G401 (cell line): ENCODE data around the gene MCRIP1. TPM values are rescaled to one million over a fixed set of nuclear protein-coding genes. Genes with fewer than 3 reads are reported as not detected.
"Not testable (repeated sequence)": the region's sequence is repeated elsewhere in the genome, so short reads cannot be mapped to it uniquely, and the experiment has no call there.

Source experiments
- DNase-seq: peaks from one replicate; pipeline ENCODE4 v3.0.0-alpha.2; 2015; ENCODE audit warnings: low spot score
- in situ Hi-C: cut with HindIII; loops from 2 replicates; pipeline ENCODE4 v1.10.0; 2016; ENCODE audit warnings: low sequenced_read_pairs, mixed read lengths
- total RNA-seq: library from RNA; depleted of rRNA; stranded (reverse); fragments of >200 nt; shearing (Covaris generic); gene quantifications from 2 replicates; pipeline ENCODE4 v1.2.3, GENCODE V29; 2014

Gene MCRIP1
- total RNA-seq, 1 experiment from 2014 or later = 133 TPM

DNA sequence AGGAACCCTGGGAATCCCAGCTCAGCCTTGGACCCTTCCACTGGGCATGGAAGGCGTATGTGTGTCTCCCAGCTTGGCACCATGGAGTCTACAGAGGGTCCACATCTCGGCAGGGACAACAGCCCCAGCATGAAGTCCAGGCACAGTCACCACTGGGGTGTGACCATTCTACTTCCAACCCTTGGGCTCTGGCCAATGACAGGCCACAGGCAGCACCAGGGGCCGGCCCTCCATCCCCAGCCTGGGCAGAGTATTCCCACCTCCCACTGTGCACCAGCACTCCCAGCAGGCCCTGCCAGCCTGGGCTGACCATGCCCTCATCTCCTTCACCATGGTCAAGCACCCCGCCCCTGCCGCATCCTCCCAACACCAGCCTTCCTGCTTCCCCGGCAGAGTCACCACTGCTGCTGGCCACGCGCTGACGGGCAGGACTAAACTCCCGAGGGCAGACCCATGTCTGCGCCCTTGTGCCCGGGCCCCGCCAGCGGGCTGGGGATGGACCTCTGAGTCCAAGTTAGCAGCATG lies 11.3 kb upstream of the MCRIP1 start:
- DNase-seq = no peak
- in situ Hi-C loops = no loop called here

DNA sequence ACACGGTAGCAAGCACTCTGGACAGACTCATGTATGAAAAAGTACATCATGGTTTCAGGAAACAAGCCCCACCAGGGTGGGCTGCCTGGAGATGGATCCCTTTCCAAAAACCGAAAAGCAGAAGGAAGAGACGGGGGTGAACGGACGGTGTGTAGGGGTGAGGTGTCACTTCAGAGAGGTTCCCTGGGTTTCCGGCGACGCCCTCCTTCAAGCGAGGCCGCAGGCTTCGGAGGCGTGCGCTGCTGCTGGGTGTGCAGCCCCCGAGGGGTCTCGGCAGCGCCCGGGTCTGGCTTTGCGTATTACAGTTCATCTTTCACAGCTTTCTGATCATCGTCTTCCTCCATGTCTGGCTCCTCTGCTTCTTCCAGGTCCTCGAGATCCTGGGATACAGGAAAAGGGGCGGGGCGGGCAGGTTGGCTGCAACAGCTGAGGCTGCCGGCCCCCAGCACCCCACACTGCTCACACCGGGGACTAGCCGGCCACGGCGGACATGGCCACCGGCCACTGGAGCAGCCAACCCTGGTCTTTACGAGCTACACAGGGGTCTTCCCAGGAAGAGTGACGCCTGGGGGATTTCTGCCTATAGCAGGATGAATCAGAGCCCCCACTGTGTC lies 10.7 kb upstream of the MCRIP1 start:
- DNase-seq = no peak
- in situ Hi-C loops = no loop called here

DNA sequence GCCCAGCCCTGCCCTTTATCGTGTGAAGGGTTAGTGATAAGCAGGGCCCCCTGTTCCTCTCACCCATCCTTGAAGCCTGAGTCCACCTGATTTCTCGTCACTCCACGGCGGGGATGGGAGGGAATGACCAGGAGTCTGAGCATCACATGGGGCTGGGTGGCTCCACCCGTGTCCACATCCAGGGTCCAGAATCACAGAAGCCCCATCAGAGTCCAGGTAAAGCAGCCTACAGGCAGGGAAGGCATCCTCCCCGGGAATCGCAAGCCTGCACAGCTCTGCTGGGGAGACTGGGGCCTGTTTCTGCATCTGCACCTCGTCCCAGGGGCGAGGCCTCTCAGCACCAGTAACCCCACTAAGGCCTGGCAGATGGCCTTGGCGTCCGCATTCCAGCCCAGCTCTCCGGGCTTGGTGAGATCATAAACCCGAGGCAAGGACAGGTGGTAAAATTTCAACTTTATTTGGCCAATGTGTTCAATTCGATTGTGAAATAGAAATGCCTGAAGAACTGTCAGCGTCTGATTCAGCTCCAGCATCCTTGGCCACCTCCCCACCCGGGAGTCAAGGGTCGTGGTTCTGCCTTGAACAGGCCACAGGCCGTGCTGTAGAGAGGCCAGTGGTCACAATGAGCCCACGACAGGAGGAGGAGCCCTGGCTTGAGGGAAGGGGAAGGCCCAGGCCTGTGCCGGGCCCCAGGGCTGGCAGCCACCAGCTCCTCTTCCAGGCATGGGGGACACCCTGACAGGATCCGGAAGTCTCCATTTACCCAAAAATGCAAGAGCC lies 9.8 kb upstream of the MCRIP1 start:
- in situ Hi-C loops = no loop called here
- no peak for DNase-seq

DNA sequence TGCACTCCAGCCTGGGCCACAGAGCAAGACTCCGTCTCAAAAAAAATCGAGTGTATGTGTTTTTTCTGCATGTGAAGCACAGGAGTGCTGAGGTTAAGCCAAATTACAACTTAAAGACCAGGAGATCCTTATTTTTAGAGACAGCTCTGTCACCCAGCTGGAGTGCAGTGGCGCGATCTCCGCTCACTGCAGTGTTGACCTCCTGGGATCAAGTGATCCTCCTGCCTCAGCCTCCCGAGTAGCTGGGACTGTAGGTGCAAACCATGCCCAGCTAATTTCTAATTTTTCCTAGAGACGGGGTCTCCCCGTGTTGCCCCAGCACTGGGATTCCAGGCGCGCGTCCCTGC lies 9.3 kb upstream of the MCRIP1 start:
- in situ Hi-C loops = no loop called here
- DNase-seq = no peak

DNA sequence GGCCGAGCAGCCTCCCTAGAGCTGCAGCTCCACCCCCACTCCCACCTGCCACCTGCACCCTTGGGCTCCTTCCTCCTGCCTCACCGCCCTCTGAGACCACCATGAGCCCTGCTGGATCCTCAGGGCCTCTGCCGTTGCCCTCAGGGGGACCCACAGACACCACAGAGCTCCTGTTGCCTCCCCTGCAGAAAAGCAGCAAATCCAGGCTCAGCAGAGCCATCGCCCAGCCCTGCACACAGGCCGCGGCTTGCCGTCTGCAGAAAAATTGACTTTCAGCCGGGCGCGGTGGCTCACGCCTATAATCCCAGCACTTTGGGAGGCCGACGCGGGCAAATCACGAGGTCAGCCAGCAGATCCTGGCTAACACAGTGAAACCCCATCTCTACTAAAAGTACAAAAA lies 8.8 kb upstream of the MCRIP1 start:
- no peak for DNase-seq
- in situ Hi-C loops = no loop called here

DNA sequence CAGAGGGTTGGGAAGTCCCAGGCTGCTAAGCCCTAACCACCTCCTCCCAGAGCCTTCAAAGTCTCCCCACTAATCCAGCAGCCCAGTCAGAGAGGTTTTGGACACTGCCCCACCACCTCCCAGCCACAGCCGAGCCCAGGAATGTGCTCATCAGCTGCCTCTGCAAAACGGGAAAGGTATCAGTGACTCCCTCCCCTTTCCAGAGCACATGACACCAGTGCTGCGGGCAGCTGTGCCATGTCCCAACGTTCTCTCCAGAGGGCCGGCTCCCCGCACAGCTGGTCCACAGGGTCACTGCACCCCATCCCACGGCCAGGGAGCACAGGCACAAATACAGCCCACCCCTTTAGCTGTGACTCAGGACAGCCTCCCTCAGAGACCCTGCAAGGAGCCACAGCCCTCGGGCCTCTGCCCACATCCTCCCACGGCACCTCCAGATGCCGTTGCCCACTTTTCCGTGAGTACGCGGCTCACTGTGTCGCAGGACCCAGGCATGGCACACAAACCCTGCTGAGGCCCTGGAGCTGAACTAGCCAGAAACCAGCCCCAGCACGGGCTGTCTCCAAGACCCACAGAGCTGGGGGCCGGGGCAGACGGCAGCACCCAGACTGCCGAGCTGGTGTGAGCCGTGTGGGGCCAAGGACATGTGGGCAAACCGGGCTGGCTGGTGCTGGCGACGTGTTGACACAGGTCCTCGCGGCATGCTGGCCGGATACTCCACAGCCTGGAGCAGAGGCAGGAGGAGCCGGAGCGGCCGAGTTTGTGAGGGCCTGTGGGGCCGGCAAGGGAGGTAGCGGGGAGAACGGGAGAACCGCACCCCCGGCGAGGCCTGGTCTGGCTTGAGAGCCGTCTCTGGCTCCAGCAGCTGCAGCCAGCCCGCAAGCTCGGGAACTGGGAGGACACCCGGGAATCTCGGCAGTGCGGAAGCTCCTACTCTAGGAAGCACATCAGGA lies 8.0 kb upstream of the MCRIP1 start:
- DNase-seq = no peak
- in situ Hi-C loops = no loop called here

DNA sequence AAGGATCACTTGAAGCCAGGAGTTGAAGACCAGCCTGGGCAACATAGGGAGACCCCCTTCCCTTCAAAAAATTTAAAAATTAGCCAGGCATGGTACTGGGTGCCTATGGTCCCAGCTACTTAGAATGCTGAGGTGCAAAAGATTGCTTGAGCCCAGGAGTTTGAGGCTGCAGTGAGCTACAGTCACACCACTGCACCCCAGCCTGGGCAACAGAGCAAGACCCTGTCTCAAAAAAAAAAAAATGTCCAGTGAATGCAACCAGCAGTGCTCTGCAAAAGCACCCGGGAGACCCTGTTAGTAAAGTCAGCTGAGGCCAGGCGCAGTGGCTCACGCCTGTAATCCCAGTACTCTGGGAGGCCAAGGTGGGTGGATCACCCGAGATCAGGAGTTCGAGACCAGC lies 7.0 kb upstream of the MCRIP1 start:
- in situ Hi-C loops, DNase-seq: not testable (repeated sequence)

DNA sequence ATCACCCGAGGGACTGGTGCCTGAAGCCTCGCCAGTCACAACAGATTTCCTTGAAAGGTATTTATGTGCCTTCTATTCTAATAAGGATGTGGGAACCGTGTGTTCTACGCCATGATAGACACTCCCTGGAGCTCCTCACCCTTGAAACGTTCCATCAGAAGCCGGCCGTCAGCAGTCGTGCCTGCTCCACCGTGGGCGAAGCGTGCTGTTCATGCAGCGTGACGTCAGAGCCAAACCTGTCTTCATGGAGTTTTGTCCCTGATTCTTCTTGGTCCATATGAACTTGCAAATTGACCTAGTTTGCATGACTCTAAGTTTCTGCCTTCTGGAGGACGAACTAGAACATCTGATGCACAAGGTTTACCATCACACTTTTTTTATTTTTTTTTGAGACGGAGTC lies 6.2 kb upstream of the MCRIP1 start:
- no peak for DNase-seq
- in situ Hi-C loops = no loop called here

DNA sequence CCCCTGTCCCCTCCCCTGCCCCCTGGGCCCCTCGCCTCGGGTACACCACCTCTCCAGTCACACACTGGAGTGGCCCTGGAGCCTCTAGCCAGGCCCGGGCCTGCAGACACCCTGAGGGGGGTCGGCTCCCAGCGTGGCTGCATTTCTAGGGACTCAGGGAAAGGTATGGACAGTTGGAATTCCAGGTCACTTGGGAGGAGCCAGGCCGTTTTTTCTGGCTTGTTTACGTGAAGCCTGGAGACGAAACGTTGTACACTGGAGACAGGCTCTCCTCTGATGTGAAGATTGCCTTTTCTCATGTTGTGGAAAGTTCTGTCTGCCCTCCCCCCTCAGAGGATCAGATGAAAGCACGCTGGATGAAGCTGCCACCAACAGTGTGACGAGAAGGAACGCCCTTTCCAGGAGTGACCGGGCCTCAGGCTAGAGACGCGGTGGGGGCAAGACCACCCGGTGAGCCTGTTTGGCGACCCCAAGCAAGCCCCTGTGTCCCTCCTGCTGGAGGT lies 5.7 kb upstream of the MCRIP1 start:
- in situ Hi-C loops = no loop called here
- DNase-seq = no peak

DNA sequence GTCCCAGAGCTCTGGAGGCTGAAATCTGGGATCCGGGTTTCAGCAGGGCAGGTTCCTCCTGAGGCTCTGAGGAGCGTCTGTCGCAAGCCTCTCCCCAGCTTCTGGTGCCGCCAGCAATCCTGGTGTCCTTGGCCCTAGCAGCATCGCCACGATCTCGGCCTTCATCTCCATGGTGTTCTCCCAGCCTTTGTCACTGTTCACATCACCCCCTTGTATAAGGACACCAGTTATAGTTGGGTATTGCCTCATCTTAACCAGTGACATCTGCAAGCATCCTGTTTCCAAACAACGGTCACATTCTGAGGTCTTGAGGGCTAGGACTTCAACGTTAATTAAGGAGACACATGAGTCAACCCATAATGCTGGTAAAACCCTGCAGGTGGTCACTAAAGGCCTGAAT lies 4.5 kb upstream of the MCRIP1 start:
- in situ Hi-C loops = no loop called here
- no peak for DNase-seq

DNA sequence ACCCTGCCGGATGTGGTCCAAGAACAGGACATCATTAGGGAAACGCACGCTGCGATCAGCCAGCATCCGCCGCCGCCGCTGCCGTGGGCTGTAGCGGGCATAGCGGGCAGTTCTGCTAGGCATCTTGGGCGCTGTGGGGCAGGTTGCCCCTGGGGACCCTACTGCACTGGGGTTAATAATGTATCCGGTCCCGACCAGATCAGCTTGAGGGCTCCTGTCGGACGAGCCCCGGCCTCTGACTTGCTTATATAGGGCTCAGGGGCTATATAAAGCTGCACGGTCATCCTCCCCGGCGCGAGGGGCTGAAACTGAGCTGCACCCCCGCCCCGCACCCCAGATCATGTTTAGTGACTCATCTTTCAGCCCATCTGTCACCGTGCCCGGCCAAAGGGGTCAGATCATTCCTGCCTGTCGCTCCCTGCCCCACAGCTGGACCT lies 1.8 kb upstream of the MCRIP1 start, which contains the start of gene PPP1R27:
PPP1R27 (minus strand) TSS at position 220 of the 437 bp plus-strand sequence; CDS start at position 123, 97 bp downstream.
- no peak for DNase-seq
- in situ Hi-C loops = no loop called here

DNA sequence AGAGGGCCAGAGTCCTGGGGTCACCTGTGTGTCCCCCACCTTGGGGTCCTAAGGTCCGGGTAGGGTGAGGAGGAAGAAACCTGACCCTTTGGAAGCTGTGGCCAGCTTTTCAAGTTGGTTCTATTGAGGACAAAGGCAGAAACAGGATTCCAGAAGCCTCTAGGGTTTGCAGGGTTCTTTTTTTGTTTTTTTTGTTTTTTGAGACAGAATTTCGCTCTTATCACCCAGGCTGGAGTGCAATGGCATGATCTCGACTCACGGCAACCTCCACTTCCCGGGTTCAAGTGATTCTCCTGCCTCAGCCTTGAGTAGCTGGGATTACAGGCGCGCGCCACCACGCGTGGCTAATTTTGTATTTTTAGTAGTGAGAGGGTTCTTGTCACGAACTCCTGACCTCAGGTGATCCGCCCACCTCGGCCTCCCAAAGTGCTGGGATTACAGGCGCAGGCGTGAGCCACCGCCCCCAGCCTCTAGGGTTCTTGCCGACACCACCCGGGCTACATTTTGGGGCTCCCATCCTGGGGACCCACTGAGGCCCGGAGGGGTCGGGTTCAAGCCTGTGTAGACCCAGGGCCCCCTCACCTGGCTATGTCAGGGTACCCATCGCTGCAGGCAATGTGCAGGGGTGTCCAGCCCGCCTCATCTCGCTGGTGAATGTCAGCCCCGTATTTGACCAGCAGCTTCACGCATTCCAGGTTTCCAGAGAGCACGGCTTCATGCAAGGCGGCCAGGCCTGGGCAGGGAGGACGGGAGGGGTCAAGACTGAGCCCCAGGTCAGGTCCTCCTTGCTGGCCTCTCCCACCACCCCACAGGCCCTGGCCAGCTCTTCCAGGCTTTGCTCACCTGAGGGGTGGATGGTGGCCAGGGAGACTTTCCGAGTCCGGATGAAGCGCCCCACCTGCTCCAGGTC lies 1.1 kb upstream of the MCRIP1 start:
- in situ Hi-C loops = no loop called here
- DNase-seq = no peak

DNA sequence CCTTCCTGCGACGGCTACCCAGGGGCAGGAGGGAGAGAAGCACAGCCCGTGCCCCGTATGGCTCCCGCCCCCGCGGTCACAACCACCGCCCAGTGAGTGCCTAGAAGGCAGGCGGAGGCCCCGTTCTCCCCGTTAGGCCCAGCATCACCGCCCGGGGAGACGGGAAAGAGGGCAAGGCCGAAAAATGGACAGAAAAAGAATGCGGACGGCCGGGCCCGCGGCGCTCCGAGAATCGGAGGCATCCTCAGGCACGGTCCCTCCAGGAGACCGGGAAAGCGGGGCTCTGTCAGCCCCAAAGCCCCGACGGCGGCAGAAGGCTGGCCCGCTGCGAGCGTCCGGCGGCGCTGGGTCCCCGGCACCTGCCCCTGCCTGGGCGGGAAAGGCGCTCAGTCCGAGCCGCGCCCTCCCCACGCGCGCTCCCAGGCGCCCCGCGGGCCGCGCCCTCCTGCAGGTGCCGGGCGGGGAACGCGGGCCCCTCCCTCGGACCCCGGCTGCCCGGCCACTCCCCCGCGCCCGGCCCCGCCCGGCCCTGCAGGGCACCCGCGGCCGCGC lies 407 bp downstream of the MCRIP1 start:
- in situ Hi-C loops = no loop called here
- no peak for DNase-seq

DNA sequence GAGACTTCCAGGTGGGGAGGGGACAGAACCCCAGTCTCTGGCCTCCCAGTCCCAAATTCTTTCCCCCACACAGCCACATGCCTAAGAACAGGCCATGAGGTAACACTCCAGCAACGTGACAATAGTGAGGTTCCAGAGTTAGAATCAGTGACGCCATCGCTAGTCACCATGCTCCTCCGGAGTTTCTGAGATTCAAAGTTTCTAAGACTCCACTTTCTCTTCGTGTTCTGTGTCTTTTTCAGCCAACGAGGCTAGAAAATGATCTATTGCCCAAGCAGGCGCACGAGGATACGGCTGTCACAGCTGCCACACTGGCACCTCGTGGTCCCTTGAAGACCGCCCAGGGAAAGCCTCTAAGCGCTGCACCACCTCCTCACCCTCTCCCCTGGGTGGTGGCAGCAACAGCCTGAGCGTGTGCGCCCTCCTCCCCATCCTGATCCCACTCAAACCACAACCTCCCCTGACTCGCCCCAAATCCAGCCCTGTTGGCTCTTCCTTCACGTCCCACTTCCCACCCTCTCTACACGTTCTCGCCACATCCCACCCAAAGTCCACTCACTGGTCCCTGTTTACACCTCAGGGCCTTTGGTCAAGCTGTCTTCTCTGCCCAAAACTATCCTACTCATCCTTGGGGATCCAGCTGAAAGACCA lies 1.0 kb downstream of the MCRIP1 start:
- in situ Hi-C loops = no loop called here
- DNase-seq = no peak

DNA sequence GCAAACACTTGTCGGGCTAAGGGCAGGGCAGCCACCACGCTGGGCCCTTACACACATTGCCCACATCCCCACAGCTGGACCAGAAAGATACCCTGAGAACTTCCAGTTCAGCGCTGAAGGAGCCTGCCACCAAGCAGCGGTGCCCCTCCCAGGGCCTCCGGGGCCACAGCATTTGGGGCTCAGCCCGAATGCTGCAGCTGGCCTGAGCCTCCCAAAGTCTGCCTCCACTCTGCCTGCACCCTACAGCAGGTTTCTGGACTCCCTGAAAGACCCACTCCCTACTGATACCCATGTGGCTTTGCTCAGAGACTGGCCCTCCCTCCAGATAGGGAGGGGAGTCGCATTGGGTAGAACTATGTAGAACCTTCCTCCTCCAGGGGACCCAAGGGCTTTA lies 1.5 kb downstream of the MCRIP1 start:
- in situ Hi-C loops = no loop called here
- DNase-seq = no peak

DNA sequence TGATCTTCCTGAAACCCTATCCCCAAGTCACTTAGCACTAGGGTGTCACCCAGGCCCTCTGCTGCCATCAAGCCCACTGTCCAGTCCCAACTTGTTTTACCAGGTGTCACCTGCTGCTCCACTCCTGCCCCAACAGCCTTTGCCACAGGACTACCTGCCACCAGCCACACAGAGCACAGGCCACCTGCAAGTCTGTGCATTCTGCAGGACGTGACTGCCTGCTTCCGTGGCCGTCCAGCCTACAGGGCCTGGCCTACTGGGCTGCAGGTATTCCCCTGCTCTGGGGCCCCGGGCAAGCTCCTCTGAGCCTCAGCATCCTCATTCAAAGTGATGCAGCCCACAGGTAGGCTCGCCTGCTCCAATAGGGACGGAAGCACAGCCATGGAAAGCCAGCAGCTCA lies 3.2 kb downstream of the MCRIP1 start:
- DNase-seq = no peak
- in situ Hi-C loops = no loop called here

DNA sequence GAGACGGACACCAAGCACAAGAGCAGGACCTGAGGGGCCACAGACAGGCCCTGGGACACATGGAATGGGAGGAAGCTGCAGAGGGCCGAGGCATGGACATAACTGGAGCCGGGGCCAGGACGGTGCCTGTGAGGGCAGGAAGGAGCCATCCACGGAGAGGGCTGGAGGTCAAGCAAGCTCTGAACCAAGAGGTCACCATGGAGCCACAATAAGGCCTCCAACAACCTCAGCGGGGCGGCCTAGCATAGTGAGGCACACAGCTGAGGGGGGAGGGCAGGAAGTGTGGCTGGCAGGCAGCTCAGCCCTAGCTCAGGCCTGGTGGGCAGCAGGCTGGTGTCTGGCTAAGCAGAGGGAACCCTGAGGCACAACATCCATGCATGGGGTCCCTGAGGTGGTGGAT lies 4.4 kb downstream of the MCRIP1 start:
- no peak for DNase-seq
- in situ Hi-C loops = no loop called here
